Gastroesophageal sphincter (tissue), 2 donors: Measurements from ENCODE around the gene ALOX15B.

Experiments used
- EP300 ChIP-seq: sonication (generic); formaldehyde crosslinking; IDR thresholded peaks from one replicate; pipeline ENCODE4 v1.6.1; 2017; ENCODE audit warnings: antibody characterized with exemption, mild to moderate bottlenecking
- POLR2A ChIP-seq, 2 donors: fragments of 450-650 bp; IDR thresholded peaks; one replicate each; pipeline ENCODE4 v1.6.1; 2017; ENCODE audit warnings: antibody characterized with exemption in 2 of 2, mild to moderate bottlenecking in 2 of 2, moderate library complexity in 1 of 2

DNA sequence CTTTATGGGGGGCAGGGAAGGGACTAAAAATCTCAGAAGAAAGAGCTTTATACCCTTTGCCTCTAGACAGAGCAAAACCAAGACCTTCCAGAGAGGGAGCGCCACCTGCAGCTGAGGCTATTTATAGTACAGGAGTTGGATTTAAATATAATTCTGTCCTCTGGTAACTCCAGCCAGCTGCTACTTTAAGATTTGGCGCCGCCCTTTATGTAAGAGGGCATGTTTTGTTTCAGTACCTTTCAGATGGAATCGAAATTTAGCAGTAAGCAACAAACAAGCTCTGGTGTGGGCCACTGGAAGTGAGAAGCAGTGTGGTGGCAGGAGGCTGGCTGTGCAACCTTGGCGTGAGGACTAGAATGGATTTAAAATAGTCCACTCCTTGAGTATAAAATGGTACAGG, 41.7 kb upstream of the ALOX15B start:
- TF ChIP-seq POLR2A (IDR thresholded peaks at IDR 0.05), result no peak
- TF ChIP-seq EP300, result no peak
